NCI-H510A (cell line): ENCODE measurements around the gene LRRC1.
"Not testable (repeated sequence)": the region's sequence is repeated elsewhere in the genome, so short reads cannot be mapped to it uniquely, and the experiment has no call there.

Experiments
- DNase-seq: peaks from one replicate; lab custom pipeline; 2025; lab: John Stamatoyannopoulos, UW

Gene LRRC1

GRCh38 chr6:53794720-53795339, at the start of gene LRRC1:
Gene LRRC1, plus strand, starts transcription at chr6:53795005. Its CDS starts 252 bp downstream, at chr6:53795257.
- DNase-seq: peak; percentile 97

- DNase-seq: peak; percentile 91
These were observed 48.2 kb upstream of the LRRC1 start for GRCh38 chr6:53746442-53747103.

GRCh38 chr6:53750052-53750650, 44.7 kb upstream of the LRRC1 start:
- no peak for DNase-seq

GRCh38 chr6:53751417-53751816, 43.4 kb upstream of the LRRC1 start:
- no peak for DNase-seq

- no peak for DNase-seq
These were observed 42.4 kb upstream of the LRRC1 start for GRCh38 chr6:53752440-53752839.

- no peak for DNase-seq
These were observed 41.9 kb upstream of the LRRC1 start for GRCh38 chr6:53752856-53753255.

GRCh38 chr6:53754330-53754729, 40.5 kb upstream of the LRRC1 start:
- no peak for DNase-seq

- no peak for DNase-seq
These were observed 38.4 kb upstream of the LRRC1 start for GRCh38 chr6:53756396-53756795.

GRCh38 chr6:53758496-53758895, 36.3 kb upstream of the LRRC1 start:
- no peak for DNase-seq

GRCh38 chr6:53761036-53761435, 33.8 kb upstream of the LRRC1 start:
- no peak for DNase-seq

- no peak for DNase-seq
These were observed 29.5 kb upstream of the LRRC1 start for GRCh38 chr6:53765270-53765669.

- DNase-seq: no peak
These were observed 27.9 kb upstream of the LRRC1 start for GRCh38 chr6:53766930-53767329.

- DNase-seq: no peak
These were observed 26.9 kb upstream of the LRRC1 start for GRCh38 chr6:53767941-53768340.

- no peak for DNase-seq
These were observed 26.2 kb upstream of the LRRC1 start for GRCh38 chr6:53768636-53769035.

GRCh38 chr6:53770780-53771249, 24.0 kb upstream of the LRRC1 start:
- no peak for DNase-seq

- no peak for DNase-seq
These were observed 22.8 kb upstream of the LRRC1 start for GRCh38 chr6:53771785-53772624.

GRCh38 chr6:53773044-53773696, 21.6 kb upstream of the LRRC1 start:
- no peak for DNase-seq

GRCh38 chr6:53776152-53776551, 18.7 kb upstream of the LRRC1 start:
- DNase-seq: not testable (repeated sequence)

- DNase-seq: not testable (repeated sequence)
These were observed 9.8 kb upstream of the LRRC1 start for GRCh38 chr6:53784991-53785390.

GRCh38 chr6:53786832-53787231, 8.0 kb upstream of the LRRC1 start:
- DNase-seq: no peak

- DNase-seq: no peak
These were observed 3.9 kb upstream of the LRRC1 start for GRCh38 chr6:53790886-53791285.

- no peak for DNase-seq
These were observed 2.8 kb upstream of the LRRC1 start for GRCh38 chr6:53792016-53792415.
